GM18507 (cell line): Measurements from ENCODE around the gene POLR2F.
A peak's percentile ranks its signal among the peaks of the same experiment; 100 is the strongest.
"Not testable (repeated sequence)": the region's sequence is repeated elsewhere in the genome, so short reads cannot be mapped to it uniquely, and the experiment has no call there.

ENCODE experiments used
- DNase-seq: peaks from one replicate; pipeline ENCODE4 v3.0.0; 2011; ENCODE audit warnings: low read depth; ENCODE audit not compliant: insufficient read length; ENCODE audit errors: extremely low spot score
- FAIRE-seq: peaks from 2 replicates; lab custom pipeline; 2011; peaks lifted over from hg19 to GRCh38; lab: Jason Lieb, UNC

The POLR2F gene

GRCh38 chr22:37924386-37925065 is 29.0 kb upstream of the POLR2F start:
- FAIRE-seq = no peak

GRCh38 chr22:37925330-37925729 is 28.2 kb upstream of the POLR2F start:
- FAIRE-seq (no peak), DNase-seq (no peak)

More at GRCh38 chr22:37924386-37925065, 29.0 kb upstream of the POLR2F start:
- DNase-seq = no peak

- no peak for DNase-seq
- no peak for FAIRE-seq
These were observed 27.7 kb upstream of the POLR2F start for GRCh38 chr22:37925767-37926166.

GRCh38 chr22:37926358-37926757 is 27.1 kb upstream of the POLR2F start:
- DNase-seq (no peak), FAIRE-seq (no peak)

GRCh38 chr22:37926771-37927636 is 26.5 kb upstream of the POLR2F start:
- FAIRE-seq (no peak), DNase-seq (no peak)

GRCh38 chr22:37927637-37927936 is 25.9 kb upstream of the POLR2F start:
- no peak for FAIRE-seq

GRCh38 chr22:37929390-37929789 is 24.1 kb upstream of the POLR2F start:
- DNase-seq = no peak
- no peak for FAIRE-seq

More at GRCh38 chr22:37927637-37927936, 25.9 kb upstream of the POLR2F start:
- no peak for DNase-seq

- FAIRE-seq = no peak
These were observed 23.1 kb upstream of the POLR2F start for GRCh38 chr22:37930270-37930951.

GRCh38 chr22:37930952-37931440 is 22.5 kb upstream of the POLR2F start:
- DNase-seq (no peak), FAIRE-seq (no peak)

More at GRCh38 chr22:37930270-37930951, 23.1 kb upstream of the POLR2F start:
- no peak for DNase-seq

GRCh38 chr22:37931893-37932389 is 21.6 kb upstream of the POLR2F start:
- no peak for FAIRE-seq
- DNase-seq = no peak

- DNase-seq (no peak), FAIRE-seq (no peak)
These were observed 21.1 kb upstream of the POLR2F start for GRCh38 chr22:37932401-37932800.

- FAIRE-seq = no peak
- no peak for DNase-seq
These were observed 20.5 kb upstream of the POLR2F start for GRCh38 chr22:37932821-37933578.

GRCh38 chr22:37933711-37934376 is 19.7 kb upstream of the POLR2F start:
- peak; percentile 73 for DNase-seq
- FAIRE-seq = peak; percentile 88

- no peak for FAIRE-seq
- no peak for DNase-seq
These were observed 12.7 kb upstream of the POLR2F start for GRCh38 chr22:37940698-37941376.

GRCh38 chr22:37942133-37942532 is 11.4 kb upstream of the POLR2F start:
- FAIRE-seq (no peak), DNase-seq (no peak)

- DNase-seq = no peak
- FAIRE-seq = no peak
These were observed 10.2 kb upstream of the POLR2F start for GRCh38 chr22:37943136-37943824.

GRCh38 chr22:37943825-37944198 is 9.7 kb upstream of the POLR2F start:
- FAIRE-seq (no peak), DNase-seq (no peak)

- not testable (repeated sequence) for DNase-seq, FAIRE-seq
These were observed 9.1 kb upstream of the POLR2F start for GRCh38 chr22:37944423-37944822.
